ENCODE data around the gene MSLN. TPM values are rescaled to one million over a fixed set of nuclear protein-coding genes. Genes with fewer than 3 reads are reported as not detected.

The MSLN gene
- total RNA-seq, 4 donors from 2014 or later: 4.6 to 30.8 (median 15.7) TPM

GRCh38 chr16:800834-801511, 40.4 kb downstream of the MSLN start:
- H3K27ac ChIP-seq: no peak overlapping the region
- no peak overlapping the region for H3K4me3 ChIP-seq
- H3K9me3 ChIP-seq: no peaks in the 10 kb centered on the region
- TF ChIP-seq POLR2A (IDR thresholded peaks at IDR 0.05): no peak
- TF ChIP-seq CTCF (IDR thresholded peaks at IDR 0.05): no peak
- H3K4me1 ChIP-seq: no peaks in the 10 kb centered on the region
- peaks cover 11 to 22% of the 10 kb centered on the region in 2 donors for H3K27me3 ChIP-seq
- no peaks in the 10 kb centered on the region for H3K36me3 ChIP-seq
- intact Hi-C loops (cut with DNase I; ENCODE audit: low total_unique reads): no loop called here
- DNase-seq: no peak

GRCh38 chr16:801584-802363, 41.2 kb downstream of the MSLN start:
- no peaks in the 10 kb centered on the region for H3K4me1 ChIP-seq
- DNase-seq: no peak
- TF ChIP-seq CTCF (IDR thresholded peaks at IDR 0.05): no peak
- no peak for TF ChIP-seq POLR2A (IDR thresholded peaks at IDR 0.05)
- peaks cover 11 to 22% of the 10 kb centered on the region in 2 donors for H3K27me3 ChIP-seq
- H3K36me3 ChIP-seq: no peaks in the 10 kb centered on the region
- intact Hi-C loops (cut with DNase I; ENCODE audit: low total_unique reads): no loop called here
- H3K4me3 ChIP-seq: no peak overlapping the region
- H3K27ac ChIP-seq: no peak overlapping the region
- H3K9me3 ChIP-seq: no peaks in the 10 kb centered on the region

DNA sequence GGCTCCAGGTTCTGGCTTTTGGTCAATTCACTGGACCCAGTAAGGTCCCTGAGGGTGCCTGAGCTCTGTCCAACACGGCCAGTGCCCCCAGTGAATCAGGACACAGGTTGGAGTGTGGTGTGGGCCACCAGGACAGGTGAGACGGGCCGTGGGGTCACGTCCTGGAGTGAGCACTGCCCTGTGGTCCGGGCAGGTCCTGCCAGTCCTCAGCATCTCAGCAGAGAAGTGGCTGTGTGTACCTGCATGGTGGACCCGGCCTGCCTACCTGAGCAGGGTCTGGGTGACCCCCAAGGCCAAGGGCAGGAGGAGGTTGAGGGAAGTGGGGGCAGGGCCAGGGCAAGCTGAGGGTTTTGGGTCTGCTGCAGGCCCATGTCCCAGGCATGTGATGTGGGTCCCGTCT, 41.9 kb downstream of the MSLN start:
- TF ChIP-seq POLR2A (IDR thresholded peaks at IDR 0.05): no peak
- no peak for TF ChIP-seq CTCF (IDR thresholded peaks at IDR 0.05)
- intact Hi-C loops (cut with DNase I; ENCODE audit: low total_unique reads): no loop called here
- Histone ChIP-seq H3K27me3 (peaks cover 11 to 22% of the 10 kb centered on the region in 2 donors), H3K4me3 (no peak overlapping the region), H3K27ac (no peak overlapping the region), H3K4me1 (no peaks in the 10 kb centered on the region), H3K9me3 (no peaks in the 10 kb centered on the region), H3K36me3 (no peaks in the 10 kb centered on the region)
- DNase-seq: no peak

DNA sequence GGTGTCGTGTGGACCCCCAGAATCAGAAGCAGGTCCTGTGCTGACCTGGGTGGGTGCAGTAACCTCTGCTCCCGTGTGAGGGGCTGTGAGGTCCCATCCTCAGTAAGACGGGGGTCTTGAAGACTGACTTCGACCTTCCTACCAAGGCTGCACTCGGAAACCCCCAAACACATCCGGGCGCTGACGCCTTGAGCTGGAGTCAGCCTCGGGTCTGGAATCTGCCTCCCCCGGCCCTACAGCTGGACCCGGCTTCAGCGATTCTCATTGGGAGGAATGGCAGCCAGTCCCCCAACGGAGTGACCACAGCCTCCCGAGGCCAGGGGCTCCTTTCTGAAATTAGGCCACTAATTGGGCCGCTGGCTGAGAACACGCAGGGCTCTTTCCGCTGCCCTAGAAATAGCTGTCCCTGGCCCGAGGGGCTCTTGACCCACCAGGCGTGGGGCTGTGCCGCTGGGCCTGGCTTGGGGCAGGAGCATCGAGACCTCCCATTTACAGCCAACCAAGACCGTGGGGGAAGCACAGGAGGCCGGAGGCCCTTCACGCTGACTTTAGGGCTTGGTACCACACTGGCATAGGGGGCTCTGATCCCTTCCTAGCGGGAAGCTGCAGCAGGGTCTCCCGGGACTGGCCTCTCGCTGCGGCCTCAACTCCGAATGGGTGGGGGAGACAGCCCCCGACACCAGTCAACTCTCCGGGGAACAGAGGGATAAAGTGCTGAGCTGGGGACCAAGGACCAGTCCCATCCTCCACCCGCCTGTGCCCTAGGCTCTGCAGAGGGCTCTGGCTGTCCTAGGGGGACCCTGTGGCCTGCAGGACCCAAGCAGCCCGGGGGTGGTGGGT, 42.6 kb downstream of the MSLN start:
- no peak for TF ChIP-seq CTCF (IDR thresholded peaks at IDR 0.05)
- TF ChIP-seq POLR2A (IDR thresholded peaks at IDR 0.05): no peak
- Histone ChIP-seq H3K9me3 (no peaks in the 10 kb centered on the region), H3K27ac (no peak overlapping the region), H3K4me1 (no peaks in the 10 kb centered on the region), H3K36me3 (no peaks in the 10 kb centered on the region), H3K4me3 (no peak overlapping the region), H3K27me3 (peaks cover 11 to 22% of the 10 kb centered on the region in 2 donors)
- no peak for DNase-seq
- intact Hi-C loops (cut with DNase I; ENCODE audit: low total_unique reads): no loop called here

All from uterus (tissue), 4 donors.